WI38 (cell line): ENCODE data around the gene ARIH1.
A peak's percentile ranks its signal among the peaks of the same experiment; 100 is the strongest.

Source experiments
- H3K4me3 ChIP-seq: 2 replicates; pipeline ENCODE4 v1.5.1; 2011; ENCODE audit warnings: low read depth, mild to moderate bottlenecking, control low read depth, low read length
- TF ChIP-seq, protein P1 (sequence below): IDR thresholded peaks from 2 replicates; pipeline ENCODE4 v1.5.1; 2012; ENCODE audit warnings: low read depth, mild to moderate bottlenecking, control low read depth, low read length

ARIH1 gene

GRCh38 chr15:72585476-72586058 lies 111.4 kb downstream of the ARIH1 start:
- TF ChIP-seq, protein P1, sequence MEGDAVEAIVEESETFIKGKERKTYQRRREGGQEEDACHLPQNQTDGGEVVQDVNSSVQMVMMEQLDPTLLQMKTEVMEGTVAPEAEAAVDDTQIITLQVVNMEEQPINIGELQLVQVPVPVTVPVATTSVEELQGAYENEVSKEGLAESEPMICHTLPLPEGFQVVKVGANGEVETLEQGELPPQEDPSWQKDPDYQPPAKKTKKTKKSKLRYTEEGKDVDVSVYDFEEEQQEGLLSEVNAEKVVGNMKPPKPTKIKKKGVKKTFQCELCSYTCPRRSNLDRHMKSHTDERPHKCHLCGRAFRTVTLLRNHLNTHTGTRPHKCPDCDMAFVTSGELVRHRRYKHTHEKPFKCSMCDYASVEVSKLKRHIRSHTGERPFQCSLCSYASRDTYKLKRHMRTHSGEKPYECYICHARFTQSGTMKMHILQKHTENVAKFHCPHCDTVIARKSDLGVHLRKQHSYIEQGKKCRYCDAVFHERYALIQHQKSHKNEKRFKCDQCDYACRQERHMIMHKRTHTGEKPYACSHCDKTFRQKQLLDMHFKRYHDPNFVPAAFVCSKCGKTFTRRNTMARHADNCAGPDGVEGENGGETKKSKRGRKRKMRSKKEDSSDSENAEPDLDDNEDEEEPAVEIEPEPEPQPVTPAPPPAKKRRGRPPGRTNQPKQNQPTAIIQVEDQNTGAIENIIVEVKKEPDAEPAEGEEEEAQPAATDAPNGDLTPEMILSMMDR: peak; percentile 35

DNA sequence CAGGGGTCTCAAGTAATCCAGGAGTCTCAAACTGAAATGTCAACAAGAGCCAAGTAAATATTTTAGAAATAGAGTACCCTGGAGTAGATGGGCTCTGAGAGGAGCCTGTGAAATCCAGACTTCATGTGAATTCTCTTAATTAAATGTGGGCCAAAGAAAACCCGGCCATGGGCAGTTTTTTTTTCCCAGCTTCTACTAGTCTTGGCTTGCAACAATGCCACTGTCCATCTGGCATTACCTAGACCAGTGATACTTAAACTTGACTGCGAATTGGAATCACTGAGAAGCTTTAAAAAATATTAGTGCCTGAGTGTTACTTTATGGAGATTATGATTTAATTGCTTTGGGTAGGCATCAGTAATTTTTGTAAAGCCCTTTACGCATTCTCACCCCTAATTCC lies 114.0 kb downstream of the ARIH1 start:
- TF ChIP-seq, protein P1: no peak

More at GRCh38 chr15:72585476-72586058, 111.4 kb downstream of the ARIH1 start:
- H3K4me3 ChIP-seq: no peak overlapping the region

DNA sequence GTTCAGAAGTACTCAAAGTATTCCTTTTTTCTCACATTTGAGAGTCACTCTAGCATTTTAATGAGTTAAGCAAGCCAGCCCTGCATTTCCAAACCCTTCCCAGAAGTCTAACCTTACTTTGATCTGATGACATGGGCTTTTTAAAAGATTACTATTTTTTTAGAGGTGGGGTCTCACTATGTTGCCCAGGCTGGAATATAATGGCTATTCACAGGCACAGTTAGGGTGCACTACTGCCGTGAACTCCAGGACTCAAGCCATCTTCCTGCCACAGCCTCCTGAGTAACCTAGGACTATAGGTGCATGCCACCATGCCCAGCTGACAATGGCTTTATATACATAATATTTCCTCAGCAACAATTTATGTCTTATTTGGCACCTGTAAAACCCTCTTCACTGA lies 116.3 kb downstream of the ARIH1 start:
- H3K4me3 ChIP-seq: no peak overlapping the region
- TF ChIP-seq, protein P1: no peak

More for the DNA sequence above, 114.0 kb downstream of the ARIH1 start:
- no peak overlapping the region for H3K4me3 ChIP-seq

DNA sequence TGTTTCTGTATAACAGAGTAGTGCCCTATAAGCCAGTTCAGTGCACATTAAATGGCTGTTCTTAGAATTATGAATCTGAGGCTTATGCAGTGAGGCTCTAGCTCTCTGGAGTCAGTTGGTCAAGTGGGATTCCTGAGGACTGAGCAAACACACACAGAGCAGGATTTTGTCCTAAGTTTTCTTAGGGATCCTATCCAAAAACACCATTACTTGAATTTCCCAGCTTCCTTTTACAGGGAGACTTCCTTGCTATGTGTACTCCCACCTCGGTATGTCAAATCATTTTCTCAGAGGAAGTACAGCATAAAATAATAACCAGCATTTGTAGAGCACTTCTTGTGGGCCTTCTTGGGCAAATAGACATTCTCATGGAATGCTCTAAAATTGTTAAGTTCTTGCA lies 117.2 kb downstream of the ARIH1 start:
- no peak overlapping the region for H3K4me3 ChIP-seq
- TF ChIP-seq, protein P1: no peak

GRCh38 chr15:72592097-72592496 lies 118.0 kb downstream of the ARIH1 start:
- TF ChIP-seq, protein P1: no peak
- no peak overlapping the region for H3K4me3 ChIP-seq

- H3K4me3 ChIP-seq: no peak overlapping the region
- TF ChIP-seq, protein P1: no peak
Observed at GRCh38 chr15:72592676-72593075, 118.5 kb downstream of the ARIH1 start.

DNA sequence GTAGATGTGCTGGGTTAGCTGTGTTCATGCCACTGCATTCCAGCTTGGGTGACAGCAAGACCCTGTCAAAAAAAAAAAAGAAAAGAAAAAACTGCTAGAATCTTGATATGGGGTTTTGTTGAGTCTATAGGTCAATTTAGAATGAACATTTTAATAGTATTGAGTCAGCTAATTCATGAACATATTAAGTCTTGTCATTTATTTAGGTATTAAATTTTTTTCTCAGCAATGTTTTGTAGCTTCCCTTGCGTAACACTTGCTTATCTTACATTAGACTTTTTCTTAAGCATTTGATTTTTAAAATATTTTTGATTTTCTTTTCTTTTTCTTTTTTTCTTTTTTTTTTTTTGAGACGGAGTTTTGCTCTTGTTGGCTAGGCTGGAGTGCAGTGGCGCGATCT lies 119.7 kb downstream of the ARIH1 start:
- H3K4me3 ChIP-seq: no peak overlapping the region
- TF ChIP-seq, protein P1: no peak
